Kasumi-1 (cell line): ENCODE results near the gene CYB5R4.

Experiments used
- DNase-seq, 2 experiments: peaks; one replicate each; lab custom pipeline; 2025; lab: John Stamatoyannopoulos, UW

CYB5R4 gene

GRCh38 chr6:83984411-83984810 is 124.9 kb downstream of the CYB5R4 start:
- no peak for DNase-seq

GRCh38 chr6:83985308-83985713 is 125.8 kb downstream of the CYB5R4 start:
- DNase-seq, result no peak

- DNase-seq, result no peak
Measured at GRCh38 chr6:83985715-83986114, 126.2 kb downstream of the CYB5R4 start.

DNA sequence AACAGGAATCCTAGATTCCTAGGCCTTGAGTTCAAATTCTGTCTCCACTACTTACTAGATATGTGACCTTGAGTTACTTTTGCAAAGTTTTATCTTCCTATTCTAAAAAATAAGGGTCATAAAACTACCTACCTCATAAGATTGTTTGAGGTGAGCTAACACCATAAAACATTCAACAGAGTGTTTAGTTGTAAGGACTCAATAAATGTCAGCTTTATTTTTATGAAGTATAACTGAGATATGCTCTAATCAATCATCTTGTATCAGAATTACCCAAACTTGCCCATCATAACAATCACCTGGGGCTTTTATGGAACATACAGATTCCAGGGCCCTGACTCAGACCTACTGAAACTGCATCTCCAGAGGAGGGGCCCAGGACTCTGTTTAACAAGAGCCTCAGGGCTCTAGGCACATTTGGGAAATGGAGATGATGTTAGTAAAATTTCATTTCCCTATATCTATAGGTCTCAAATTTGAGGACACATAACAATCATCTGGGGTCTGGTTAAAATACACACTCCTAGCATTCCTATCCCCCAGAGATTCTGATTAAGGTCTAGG is 138.6 kb downstream of the CYB5R4 start:
- no peak for DNase-seq

DNA sequence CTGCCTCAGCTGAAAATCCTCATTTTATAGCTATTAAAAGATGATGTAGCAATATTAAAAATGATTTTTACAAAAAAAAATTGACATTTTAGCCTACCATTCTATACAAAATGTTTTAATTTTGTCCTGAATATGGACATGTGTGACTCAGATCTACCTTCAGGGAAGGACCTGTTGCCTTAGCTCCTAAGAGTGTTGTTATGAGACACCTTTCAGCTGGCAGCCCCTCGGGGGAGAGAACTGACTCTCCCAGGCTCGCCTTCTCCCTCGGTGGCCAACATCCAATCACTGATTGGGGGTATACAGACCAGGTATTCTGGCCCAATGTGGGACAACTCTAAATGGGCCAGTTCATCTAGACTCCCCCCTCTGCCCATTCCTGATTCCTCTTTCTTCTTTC is 141.6 kb downstream of the CYB5R4 start:
- no peak for DNase-seq

- peak in 1 of 2 experiments; percentile 3 for DNase-seq
Measured at GRCh38 chr6:84002226-84002625, 142.7 kb downstream of the CYB5R4 start.

DNA sequence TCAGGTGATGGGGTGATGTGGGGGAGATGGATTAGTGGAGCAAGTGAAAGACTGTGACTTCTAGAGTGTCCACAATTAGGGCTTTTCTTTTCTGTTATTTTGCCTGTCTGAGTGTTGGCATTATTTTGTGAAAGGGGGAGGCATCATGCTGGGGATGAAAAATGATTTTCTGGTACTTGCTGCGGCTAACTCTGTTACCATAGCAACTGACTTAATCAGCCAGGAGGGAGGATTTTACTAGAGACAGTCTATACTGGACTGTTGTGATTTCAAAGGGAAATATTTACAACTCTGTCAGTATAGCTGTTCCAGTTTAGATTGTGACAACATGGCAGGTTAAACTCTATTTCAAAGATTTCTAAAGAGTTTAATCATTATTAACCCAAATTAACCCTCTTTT is 143.6 kb downstream of the CYB5R4 start:
- DNase-seq, result no peak

GRCh38 chr6:84003654-84004053 is 144.2 kb downstream of the CYB5R4 start:
- no peak for DNase-seq

- DNase-seq, result peak; percentile 24 to 51
Measured at GRCh38 chr6:84007871-84008270, 148.4 kb downstream of the CYB5R4 start.

DNA sequence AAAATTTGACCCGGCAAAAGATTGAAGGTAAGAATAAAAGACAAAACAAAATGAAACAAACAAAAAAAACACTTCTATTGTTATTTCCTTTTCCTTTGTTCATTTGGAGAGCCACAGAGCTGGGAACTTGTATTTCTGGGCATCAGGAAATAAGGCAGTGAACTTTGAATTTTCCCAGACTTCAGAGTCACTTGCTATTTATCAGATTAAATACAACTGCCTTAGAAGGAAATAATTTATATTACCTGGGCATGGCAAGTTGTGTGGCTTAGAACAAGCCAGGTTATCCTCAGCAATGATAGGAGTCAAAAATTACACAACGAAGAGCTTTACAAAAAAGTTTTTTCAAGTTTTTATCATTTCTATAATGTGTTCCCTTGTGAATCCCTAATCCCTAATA is 153.9 kb downstream of the CYB5R4 start:
- no peak for DNase-seq

DNA sequence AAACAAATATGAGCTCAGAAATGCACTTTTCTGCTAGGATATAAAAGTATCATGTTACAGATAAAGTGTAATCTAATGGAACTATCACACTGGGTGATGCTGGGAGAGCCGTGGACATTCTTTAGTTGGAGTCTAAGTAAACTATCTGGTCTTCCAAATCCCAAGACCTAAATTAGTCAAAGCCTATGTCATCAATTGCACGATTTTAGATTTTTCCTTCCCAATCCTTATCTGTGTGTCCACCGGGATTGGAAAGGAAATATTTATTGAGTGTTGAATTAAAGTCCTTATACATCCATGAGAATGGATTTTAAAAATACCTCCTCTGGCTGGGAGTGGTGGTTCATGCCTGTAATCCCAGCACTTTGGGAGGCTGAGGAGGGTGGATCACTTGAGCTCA is 154.4 kb downstream of the CYB5R4 start:
- no peak for DNase-seq

DNA sequence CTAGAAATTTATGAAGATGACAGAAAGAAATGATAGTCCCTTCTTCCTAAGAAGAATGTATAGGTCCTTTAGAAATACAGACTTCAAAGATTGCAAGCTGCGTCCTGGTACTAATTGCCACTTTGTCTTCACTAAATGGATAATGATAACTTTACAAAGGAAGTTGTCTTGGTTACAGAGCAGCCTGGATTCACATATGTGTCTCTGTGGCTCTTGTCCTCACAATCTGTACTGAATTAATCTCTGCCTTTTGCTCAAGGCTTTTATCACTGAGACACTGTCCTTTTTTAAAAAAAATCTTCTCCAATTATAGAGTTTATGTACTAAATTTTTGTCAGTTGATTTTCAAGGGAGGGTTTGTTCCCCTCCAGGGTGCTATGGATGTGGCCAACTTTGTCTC is 156.5 kb downstream of the CYB5R4 start:
- DNase-seq, result no peak
